Astrocyte (in vitro differentiated cells and primary cell): ENCODE measurements around the gene EDNRB. TPM values are rescaled to one million over a fixed set of nuclear protein-coding genes. Genes with fewer than 3 reads are reported as not detected.

Source experiments
- DNase-seq: peaks from one replicate; pipeline ENCODE4 v3.0.0-alpha.2; 2010; ENCODE audit warnings: low read depth
- FAIRE-seq: peaks from 2 replicates; lab custom pipeline; 2011; peaks lifted over from hg19 to GRCh38; lab: Jason Lieb, UNC
- H2AFZ ChIP-seq: 2 replicates; pipeline ENCODE4 v1.6.0; 2012; ENCODE audit warnings: low read depth, low read length, inconsistent platforms
- H3K27ac ChIP-seq: 2 replicates; pipeline ENCODE4 v1.5.1; 2011; ENCODE audit warnings: low read depth, low read length, inconsistent platforms
- H3K27me3 ChIP-seq: 2 replicates; pipeline ENCODE4 v1.6.0; 2011; ENCODE audit warnings: low read length, inconsistent platforms; ENCODE audit not compliant: insufficient read depth
- H3K36me3 ChIP-seq: 2 replicates; pipeline ENCODE4 v1.5.1; 2011; ENCODE audit warnings: low read length, inconsistent platforms; ENCODE audit not compliant: insufficient read depth
- H3K4me1 ChIP-seq: 2 replicates; pipeline ENCODE4 v1.5.1; 2011; ENCODE audit warnings: low read length, inconsistent platforms; ENCODE audit not compliant: insufficient read depth
- H3K4me2 ChIP-seq: 2 replicates; pipeline ENCODE4 v1.6.0; 2012; ENCODE audit warnings: low read length, inconsistent platforms
- H3K4me3 ChIP-seq: 2 replicates; pipeline ENCODE4 v1.5.1; 2011; ENCODE audit warnings: low read depth, mild to moderate bottlenecking, low read length, inconsistent platforms; ENCODE audit not compliant: insufficient read depth
- H3K79me2 ChIP-seq: 2 replicates; pipeline ENCODE4 v1.6.0; 2012; ENCODE audit warnings: mild to moderate bottlenecking, low read length, inconsistent platforms; ENCODE audit not compliant: insufficient read depth
- H3K9ac ChIP-seq: 2 replicates; pipeline ENCODE4 v1.6.0; 2012; ENCODE audit warnings: mild to moderate bottlenecking, low read length, inconsistent platforms
- H3K9me3 ChIP-seq: 2 replicates; pipeline ENCODE4 v1.5.1; 2012; ENCODE audit warnings: low read depth, mild to moderate bottlenecking, low read length, inconsistent platforms; ENCODE audit not compliant: insufficient read depth
- H4K20me1 ChIP-seq: 2 replicates; pipeline ENCODE4 v1.6.0; 2012; ENCODE audit warnings: low read length, inconsistent platforms; ENCODE audit not compliant: insufficient read depth
- H3K27ac Mint-ChIP-seq: one replicate; pipeline ENCODE4 v1.8.0; 2021; ENCODE audit warnings: mild to moderate bottlenecking, mixed read lengths; ENCODE audit not compliant: unreplicated experiment
- H3K27me3 Mint-ChIP-seq: one replicate; pipeline ENCODE4 v1.8.0; 2021; ENCODE audit warnings: low read depth, mixed read lengths; ENCODE audit not compliant: unreplicated experiment
- H3K36me3 Mint-ChIP-seq: one replicate; pipeline ENCODE4 v1.8.0; 2021; ENCODE audit warnings: low read depth, mixed read lengths; ENCODE audit not compliant: unreplicated experiment
- H3K4me1 Mint-ChIP-seq: one replicate; pipeline ENCODE4 v1.8.0; 2021; ENCODE audit warnings: low read depth, mixed read lengths; ENCODE audit not compliant: unreplicated experiment
- H3K4me3 Mint-ChIP-seq: one replicate; pipeline ENCODE4 v1.8.0; 2021; ENCODE audit warnings: mild to moderate bottlenecking, moderate library complexity, mixed read lengths; ENCODE audit not compliant: unreplicated experiment
- H3K9me3 Mint-ChIP-seq: one replicate; pipeline ENCODE4 v1.8.0; 2021; ENCODE audit warnings: mild to moderate bottlenecking, mixed read lengths; ENCODE audit not compliant: unreplicated experiment
- EZH2 ChIP-seq: IDR thresholded peaks from 2 replicates; pipeline ENCODE4 v1.6.1; 2012; ENCODE audit warnings: mild to moderate bottlenecking, low read length, inconsistent platforms; ENCODE audit not compliant: insufficient read depth
- total RNA-seq: library from RNA; stranded (reverse); gene quantifications from 2 replicates; pipeline ENCODE4 v1.2.1, GENCODE V29; 2021
- TF ChIP-seq, protein P1 (sequence below): IDR thresholded peaks from 2 replicates; pipeline ENCODE4 v1.5.1; 2011; ENCODE audit warnings: low read depth, mild to moderate bottlenecking, inconsistent platforms, low read length, moderate library complexity; ENCODE audit not compliant: insufficient read depth

Gene EDNRB
- total RNA-seq, 1 donor from 2014 or later, result 3.2 TPM

DNA sequence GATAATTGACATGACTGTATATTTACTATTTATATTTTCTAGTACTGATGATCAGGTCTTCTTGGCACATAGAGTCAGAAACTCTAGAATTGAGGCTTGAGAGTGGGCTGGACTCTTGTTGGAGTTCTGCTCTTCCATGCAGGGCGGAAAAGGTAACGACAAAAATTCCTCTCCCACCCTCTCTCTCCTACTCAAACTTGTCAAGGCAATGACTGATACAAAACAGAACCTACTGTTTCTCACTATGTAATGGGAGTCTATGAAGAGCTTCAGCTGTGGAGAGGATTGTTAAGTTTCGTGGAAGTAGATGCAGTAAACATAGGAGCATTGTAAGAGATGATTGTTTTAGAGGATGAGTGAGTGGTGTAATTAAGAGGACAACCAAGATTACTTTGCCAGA lies 8.8 kb downstream of the EDNRB start:
- no peaks in the 10 kb centered on the region for H3K36me3 Mint-ChIP-seq
- no peak for FAIRE-seq
- DNase-seq, result no peak
- no peak overlapping the region for H3K9ac ChIP-seq
- no peak overlapping the region for H3K27ac Mint-ChIP-seq
- no peaks in the 10 kb centered on the region for H4K20me1 ChIP-seq
- H3K9me3 ChIP-seq, result no peaks in the 10 kb centered on the region
- no peaks in the 10 kb centered on the region for H3K27me3 ChIP-seq
- no peaks in the 10 kb centered on the region for H3K36me3 ChIP-seq
- H3K27me3 Mint-ChIP-seq, result no peaks in the 10 kb centered on the region
- no peak overlapping the region for H2AFZ ChIP-seq
- no peak overlapping the region for H3K4me2 ChIP-seq
- no peaks in the 10 kb centered on the region for H3K4me1 Mint-ChIP-seq
- H3K4me3 Mint-ChIP-seq, result no peak overlapping the region
- no peaks in the 10 kb centered on the region for H3K9me3 Mint-ChIP-seq
- H3K4me3 ChIP-seq, result no peak overlapping the region
- H3K79me2 ChIP-seq, result no peaks in the 10 kb centered on the region
- H3K27ac ChIP-seq, result no peak overlapping the region
- H3K4me1 ChIP-seq, result no peaks in the 10 kb centered on the region
- TF ChIP-seq, protein P1, sequence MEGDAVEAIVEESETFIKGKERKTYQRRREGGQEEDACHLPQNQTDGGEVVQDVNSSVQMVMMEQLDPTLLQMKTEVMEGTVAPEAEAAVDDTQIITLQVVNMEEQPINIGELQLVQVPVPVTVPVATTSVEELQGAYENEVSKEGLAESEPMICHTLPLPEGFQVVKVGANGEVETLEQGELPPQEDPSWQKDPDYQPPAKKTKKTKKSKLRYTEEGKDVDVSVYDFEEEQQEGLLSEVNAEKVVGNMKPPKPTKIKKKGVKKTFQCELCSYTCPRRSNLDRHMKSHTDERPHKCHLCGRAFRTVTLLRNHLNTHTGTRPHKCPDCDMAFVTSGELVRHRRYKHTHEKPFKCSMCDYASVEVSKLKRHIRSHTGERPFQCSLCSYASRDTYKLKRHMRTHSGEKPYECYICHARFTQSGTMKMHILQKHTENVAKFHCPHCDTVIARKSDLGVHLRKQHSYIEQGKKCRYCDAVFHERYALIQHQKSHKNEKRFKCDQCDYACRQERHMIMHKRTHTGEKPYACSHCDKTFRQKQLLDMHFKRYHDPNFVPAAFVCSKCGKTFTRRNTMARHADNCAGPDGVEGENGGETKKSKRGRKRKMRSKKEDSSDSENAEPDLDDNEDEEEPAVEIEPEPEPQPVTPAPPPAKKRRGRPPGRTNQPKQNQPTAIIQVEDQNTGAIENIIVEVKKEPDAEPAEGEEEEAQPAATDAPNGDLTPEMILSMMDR, result no peak
- no peak for TF ChIP-seq EZH2

DNA sequence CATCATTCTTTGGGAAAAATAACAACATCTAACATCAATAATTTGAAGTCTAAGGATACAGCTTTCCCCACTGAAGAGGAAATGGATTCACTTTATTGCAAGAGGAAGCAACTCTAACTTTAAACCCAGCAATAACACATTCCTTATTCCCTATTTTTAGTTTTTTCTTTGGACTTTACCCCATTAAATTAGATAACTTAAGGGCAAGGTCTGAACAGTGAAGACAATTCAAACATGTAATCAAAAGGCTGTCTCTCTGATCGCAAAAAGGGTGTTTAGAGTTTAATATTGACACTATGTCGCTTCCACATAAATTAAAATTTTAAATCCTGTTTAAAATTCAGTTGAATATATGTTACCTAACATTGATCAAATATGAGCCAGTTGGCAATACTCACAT lies 10.1 kb downstream of the EDNRB start:
- Histone ChIP-seq H3K36me3 (no peaks in the 10 kb centered on the region), H3K79me2 (no peaks in the 10 kb centered on the region), H4K20me1 (no peaks in the 10 kb centered on the region), H3K27ac (no peak overlapping the region), H3K4me2 (no peak overlapping the region), H3K9ac (no peak overlapping the region), H3K9me3 (no peaks in the 10 kb centered on the region), H3K4me3 (no peak overlapping the region), H3K4me1 (no peaks in the 10 kb centered on the region), H3K27me3 (no peaks in the 10 kb centered on the region), H2AFZ (no peak overlapping the region)
- DNase-seq (no peak), FAIRE-seq (no peak)
- Mint-ChIP-seq H3K9me3 (no peaks in the 10 kb centered on the region), H3K4me3 (no peak overlapping the region), H3K27ac (no peak overlapping the region), H3K4me1 (no peaks in the 10 kb centered on the region), H3K36me3 (no peaks in the 10 kb centered on the region), H3K27me3 (no peaks in the 10 kb centered on the region)
- TF ChIP-seq, protein P1, result no peak
- no peak for TF ChIP-seq EZH2

DNA sequence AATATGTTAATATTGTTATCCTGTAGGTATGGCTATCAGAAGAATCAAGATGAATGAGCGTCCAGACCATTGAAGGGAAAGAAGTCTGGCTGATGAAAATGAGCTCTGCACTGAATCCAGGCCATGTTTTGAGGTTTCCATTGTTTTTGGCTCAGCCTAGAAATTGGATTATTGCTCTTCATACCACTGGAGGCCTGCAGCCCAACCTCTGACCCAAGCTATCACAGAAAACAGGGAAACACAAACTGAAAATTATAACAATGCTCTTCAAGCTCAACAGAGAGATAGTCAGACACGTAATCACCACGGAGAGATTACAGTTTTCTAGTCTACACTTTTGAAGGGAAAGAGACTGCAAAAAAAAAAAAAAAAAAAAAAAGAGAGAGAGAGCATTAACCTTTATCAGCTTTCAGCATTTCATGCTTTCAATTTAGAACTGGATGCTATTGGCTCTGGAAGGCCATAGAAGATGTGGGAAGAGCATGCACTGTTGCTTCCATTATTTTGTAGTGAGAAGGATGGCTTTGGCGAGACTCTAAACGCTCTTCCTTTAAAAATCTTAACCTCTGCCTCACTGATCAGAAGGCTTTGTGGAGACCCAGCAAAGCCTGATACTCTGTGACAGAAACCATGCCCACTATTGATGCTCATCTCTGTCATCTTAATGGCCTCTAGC lies 10.8 kb downstream of the EDNRB start:
- no peak overlapping the region for H3K27ac Mint-ChIP-seq
- H3K9me3 ChIP-seq, result no peaks in the 10 kb centered on the region
- FAIRE-seq (no peak), DNase-seq (no peak)
- H3K4me3 Mint-ChIP-seq, result no peak overlapping the region
- no peaks in the 10 kb centered on the region for H4K20me1 ChIP-seq
- H3K4me1 ChIP-seq, result no peaks in the 10 kb centered on the region
- no peak overlapping the region for H3K27ac ChIP-seq
- no peak overlapping the region for H3K4me2 ChIP-seq
- no peaks in the 10 kb centered on the region for H3K36me3 Mint-ChIP-seq
- no peaks in the 10 kb centered on the region for H3K9me3 Mint-ChIP-seq
- H3K27me3 Mint-ChIP-seq, result no peaks in the 10 kb centered on the region
- H3K4me3 ChIP-seq, result no peak overlapping the region
- H3K9ac ChIP-seq, result no peak overlapping the region
- H2AFZ ChIP-seq, result no peak overlapping the region
- TF ChIP-seq, protein P1, result no peak
- TF ChIP-seq EZH2, result no peak
- no peaks in the 10 kb centered on the region for H3K79me2 ChIP-seq
- no peaks in the 10 kb centered on the region for H3K4me1 Mint-ChIP-seq
- no peaks in the 10 kb centered on the region for H3K27me3 ChIP-seq
- no peaks in the 10 kb centered on the region for H3K36me3 ChIP-seq
